ENCODE measurements around the gene CEP72.

DNA sequence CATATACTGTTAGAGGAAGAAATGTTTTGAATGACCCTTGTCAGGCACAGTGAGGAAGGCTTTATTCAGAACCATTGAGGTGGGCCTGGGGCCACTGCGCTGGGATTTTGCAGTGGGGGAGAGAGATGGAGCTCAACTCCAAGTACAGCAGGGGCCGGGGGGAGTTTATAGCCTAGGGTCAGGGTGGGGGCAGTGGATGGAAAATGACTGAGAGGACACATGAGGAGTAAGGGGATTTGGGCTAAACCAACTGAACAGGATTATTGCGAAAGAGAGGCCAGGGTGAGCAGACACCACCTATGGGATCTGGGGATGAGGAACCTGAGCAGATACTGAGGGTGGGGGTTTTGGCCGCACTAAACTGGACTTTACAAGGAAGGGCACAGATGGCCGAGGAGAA is 6.3 kb downstream of the CEP72 start:
- TF ChIP-seq, protein P1, sequence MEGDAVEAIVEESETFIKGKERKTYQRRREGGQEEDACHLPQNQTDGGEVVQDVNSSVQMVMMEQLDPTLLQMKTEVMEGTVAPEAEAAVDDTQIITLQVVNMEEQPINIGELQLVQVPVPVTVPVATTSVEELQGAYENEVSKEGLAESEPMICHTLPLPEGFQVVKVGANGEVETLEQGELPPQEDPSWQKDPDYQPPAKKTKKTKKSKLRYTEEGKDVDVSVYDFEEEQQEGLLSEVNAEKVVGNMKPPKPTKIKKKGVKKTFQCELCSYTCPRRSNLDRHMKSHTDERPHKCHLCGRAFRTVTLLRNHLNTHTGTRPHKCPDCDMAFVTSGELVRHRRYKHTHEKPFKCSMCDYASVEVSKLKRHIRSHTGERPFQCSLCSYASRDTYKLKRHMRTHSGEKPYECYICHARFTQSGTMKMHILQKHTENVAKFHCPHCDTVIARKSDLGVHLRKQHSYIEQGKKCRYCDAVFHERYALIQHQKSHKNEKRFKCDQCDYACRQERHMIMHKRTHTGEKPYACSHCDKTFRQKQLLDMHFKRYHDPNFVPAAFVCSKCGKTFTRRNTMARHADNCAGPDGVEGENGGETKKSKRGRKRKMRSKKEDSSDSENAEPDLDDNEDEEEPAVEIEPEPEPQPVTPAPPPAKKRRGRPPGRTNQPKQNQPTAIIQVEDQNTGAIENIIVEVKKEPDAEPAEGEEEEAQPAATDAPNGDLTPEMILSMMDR (IDR thresholded peaks at IDR 0.05): no peak
- TF ChIP-seq POLR2A (IDR thresholded peaks at IDR 0.05): no peak
